Small intestine (tissue), 7 donors: ENCODE results near the gene TCFL5. TPM values are rescaled to one million over a fixed set of nuclear protein-coding genes. Genes with fewer than 3 reads are reported as not detected.
"Not testable (repeated sequence)": the region's sequence is repeated elsewhere in the genome, so short reads cannot be mapped to it uniquely, and the experiment has no call there.

Experiments
- DNase-seq, 2 donors: peaks; one replicate each; pipeline versions ENCODE4 v3.0.0 to v3.0.0-alpha.2; 2013
- FAIRE-seq: peaks from 2 replicates; lab custom pipeline; 2012; peaks lifted over from hg19 to GRCh38; lab: Jason Lieb, UNC
- H3K27ac ChIP-seq, 3 donors: one replicate each; pipeline ENCODE4 v1.5.1; 2013; ENCODE audit warnings: low read length in 2 of 3, mild to moderate bottlenecking in 2 of 3, control low read depth in 1 of 3, inconsistent platforms in 1 of 3, low read depth in 1 of 3, moderate library complexity in 1 of 3
- H3K27me3 ChIP-seq, 3 donors: one replicate each; pipeline ENCODE4 v1.6.1; 2013; ENCODE audit warnings: low read length in 3 of 3, inconsistent platforms in 1 of 3; ENCODE audit not compliant: control insufficient read depth in 3 of 3, insufficient read depth in 3 of 3
- H3K36me3 ChIP-seq, 3 donors: one replicate each; pipeline ENCODE4 v1.6.1; 2013; ENCODE audit warnings: low read length in 3 of 3, inconsistent platforms in 1 of 3, low read depth in 1 of 3, mild to moderate bottlenecking in 1 of 3, moderate library complexity in 1 of 3; ENCODE audit not compliant: control insufficient read depth in 3 of 3, insufficient read depth in 2 of 3
- H3K4me1 ChIP-seq, 3 donors: one replicate each; pipeline ENCODE4 v1.6.1; 2013; ENCODE audit warnings: low read length in 2 of 3, inconsistent platforms in 1 of 3, low read depth in 1 of 3, mild to moderate bottlenecking in 1 of 3, moderate library complexity in 1 of 3; ENCODE audit not compliant: control insufficient read depth in 3 of 3, insufficient read depth in 2 of 3
- H3K4me3 ChIP-seq, 3 donors: one replicate each; pipeline ENCODE4 v1.5.1; 2013; ENCODE audit warnings: low read length in 3 of 3, control low read depth in 1 of 3, inconsistent platforms in 1 of 3, low read depth in 1 of 3, mild to moderate bottlenecking in 1 of 3, moderate library complexity in 1 of 3
- H3K9me3 ChIP-seq, 2 donors: one replicate each; pipeline ENCODE4 v1.6.1; 2013; ENCODE audit warnings: low read depth in 1 of 2, low read length in 1 of 2; ENCODE audit not compliant: control insufficient read depth in 2 of 2, insufficient read depth in 1 of 2
- WGBS, 3 donors: extraction: QIAGEN DNeasy Blood & Tissue Kit; methylation state at CpG; one replicate each; pipeline ENCODE4 v1.1.7; 2013; 5-methylcytosine and 5-hydroxymethylcytosine counted together
- polyA plus RNA-seq, 4 donors: library from polyadenylated mRNA; stranded (reverse) in 3 of 4; unstranded in 1 of 4; fragments of 200-250 nt in 3 of 4; fragments of 120-200 nt in 1 of 4; gene quantifications; one replicate each; pipeline versions ENCODE4 v1.2.1 to v1.2.3, GENCODE V29; 2013
- donor health status: healthy with polysubstance abuse.
- donor health status: control.
- donor health status: control.
- donor health status: Bipolar disorder and iron deficiency.
- donor health status: healthy.

The TCFL5 gene
- polyA plus RNA-seq, 4 donors, result 4.2 to 5.7 (median 4.6) TPM

GRCh38 chr20:62875419-62876361, 14.1 kb upstream of the TCFL5 start:
- Histone ChIP-seq H3K4me1 (peaks cover 0 to 20% (median 0%) of the 10 kb centered on the region in 3 donors), H3K27ac (peak overlapping the region in 2 of 3 donors; percentile 13 to 75), H3K4me3 (no peak overlapping the region), H3K9me3 (no peaks in the 10 kb centered on the region), H3K27me3 (peaks cover 0 to 7% (median 0%) of the 10 kb centered on the region in 3 donors), H3K36me3 (peaks cover 3 to 17% (median 4%) of the 10 kb centered on the region in 3 donors)
- 32 to 44% (median 42%) methylated on average over 33 to 34 of the region's 34 CpGs for WGBS, 3 donors
- FAIRE-seq, result no peak
- peak; percentile 50 to 70 for DNase-seq

- no peak for DNase-seq
- Histone ChIP-seq H3K4me1 (peaks cover 0 to 20% (median 0%) of the 10 kb centered on the region in 3 donors), H3K9me3 (no peaks in the 10 kb centered on the region), H3K27me3 (peaks cover 0 to 7% (median 0%) of the 10 kb centered on the region in 3 donors), H3K4me3 (no peak overlapping the region), H3K27ac (no peak overlapping the region), H3K36me3 (peaks cover 0 to 9% (median 0%) of the 10 kb centered on the region in 3 donors)
- 73 to 91% (median 86%) methylated on average over 9 to 10 of the region's 14 CpGs for WGBS, 3 donors
- no peak for FAIRE-seq
Measured at GRCh38 chr20:62874964-62875344, 13.3 kb upstream of the TCFL5 start.

- not testable (repeated sequence) for H3K27me3 ChIP-seq, FAIRE-seq, H3K9me3 ChIP-seq, H3K4me3 ChIP-seq, H3K27ac ChIP-seq, H3K36me3 ChIP-seq
- H3K4me1 ChIP-seq, result peaks cover 0 to 20% (median 0%) of the 10 kb centered on the region in 3 donors
- peak in 1 of 2 donors; percentile 58 for DNase-seq
- 5 to 8% (median 7%) methylated on average over 14 to 15 of the region's 15 CpGs for WGBS, 3 donors
Measured at GRCh38 chr20:62873681-62874031, 12.0 kb upstream of the TCFL5 start.

- WGBS, 3 donors, result 53 to 76% (median 57%) methylated on average over 7 of the region's 7 CpGs
- DNase-seq, result no peak
- peaks cover 0 to 7% (median 0%) of the 10 kb centered on the region in 3 donors for H3K27me3 ChIP-seq
- no peak for FAIRE-seq
- H3K9me3 ChIP-seq, result no peaks in the 10 kb centered on the region
- peaks cover 0 to 20% (median 0%) of the 10 kb centered on the region in 3 donors for H3K4me1 ChIP-seq
- H3K27ac ChIP-seq, result no peak overlapping the region
- no peak overlapping the region for H3K4me3 ChIP-seq
- no peaks in the 10 kb centered on the region for H3K36me3 ChIP-seq
Measured at GRCh38 chr20:62873280-62873679, 11.7 kb upstream of the TCFL5 start.

- H3K4me3 ChIP-seq, result no peak overlapping the region
- no peaks in the 10 kb centered on the region for H3K9me3 ChIP-seq
- peaks cover 0 to 7% (median 0%) of the 10 kb centered on the region in 3 donors for H3K27me3 ChIP-seq
- H3K27ac ChIP-seq, result no peak overlapping the region
- DNase-seq, result no peak
- WGBS, 3 donors, result 91 to 92% (median 91%) methylated on average over 6 of the region's 6 CpGs
- FAIRE-seq, result no peak
- H3K36me3 ChIP-seq, result no peaks in the 10 kb centered on the region
- H3K4me1 ChIP-seq, result peaks cover 0 to 20% (median 0%) of the 10 kb centered on the region in 3 donors
Measured at GRCh38 chr20:62872862-62873261, 11.2 kb upstream of the TCFL5 start.

GRCh38 chr20:62872184-62872847, 10.7 kb upstream of the TCFL5 start:
- H3K27me3 ChIP-seq, result peaks cover 0 to 7% (median 0%) of the 10 kb centered on the region in 3 donors
- H3K4me1 ChIP-seq, result peaks cover 0 to 17% (median 0%) of the 10 kb centered on the region in 3 donors
- FAIRE-seq (no peak), DNase-seq (no peak)
- no peaks in the 10 kb centered on the region for H3K36me3 ChIP-seq
- WGBS, 3 donors, result 62 to 72% (median 70%) methylated on average over 18 of the region's 18 CpGs
- no peak overlapping the region for H3K4me3 ChIP-seq
- no peak overlapping the region for H3K27ac ChIP-seq
- no peaks in the 10 kb centered on the region for H3K9me3 ChIP-seq

- no peak overlapping the region for H3K27ac ChIP-seq
- no peak for FAIRE-seq
- WGBS, 3 donors, result 86 to 95% (median 91%) methylated on average over 7 of the region's 7 CpGs
Measured at GRCh38 chr20:62864207-62864606, 2.6 kb upstream of the TCFL5 start.

More at GRCh38 chr20:62864207-62864606, 2.6 kb upstream of the TCFL5 start:
- no peak for DNase-seq
- H3K4me1 ChIP-seq, result peaks cover 0 to 4% (median 4%) of the 10 kb centered on the region in 3 donors
- no peaks in the 10 kb centered on the region for H3K36me3 ChIP-seq
- peaks cover 0 to 13% (median 2%) of the 10 kb centered on the region in 3 donors for H3K27me3 ChIP-seq
- H3K9me3 ChIP-seq, result peaks cover 0 to 14% of the 10 kb centered on the region in 2 donors
- H3K4me3 ChIP-seq, result no peak overlapping the region
